DOHH2 (cell line): ENCODE data around the gene INTU.

Experiments used
- H3F3A ChIP-seq: fragments of 200-600 bp; sonication (generic), shearing (Covaris generic); 2 replicates; pipeline ENCODE4 v1.6.0; 2016; ENCODE audit warnings: antibody characterized with exemption, mild to moderate bottlenecking; ENCODE audit not compliant: control insufficient read depth, insufficient read depth
- H3K27ac ChIP-seq: fragments of 200-600 bp; sonication (generic); 2 replicates; pipeline ENCODE4 v1.5.1; 2014; ENCODE audit warnings: low read depth, mild to moderate bottlenecking, low read length, moderate library complexity
- H3K27me3 ChIP-seq: fragments of 200-600 bp; sonication (generic); 2 replicates; pipeline ENCODE4 v1.6.1; 2014; ENCODE audit warnings: mild to moderate bottlenecking, low read length, mixed read lengths; ENCODE audit not compliant: control insufficient read depth
- H3K36me3 ChIP-seq: fragments of 200-600 bp; sonication (generic); 2 replicates; pipeline ENCODE4 v1.6.1; 2014; ENCODE audit warnings: mild to moderate bottlenecking, low read length, moderate library complexity, mixed read lengths; ENCODE audit not compliant: control insufficient read depth
- H3K4me1 ChIP-seq: fragments of 200-600 bp; sonication (generic); 2 replicates; pipeline ENCODE4 v1.6.1; 2014; ENCODE audit warnings: mild to moderate bottlenecking, low read length, mixed read lengths; ENCODE audit not compliant: control insufficient read depth
- H3K4me2 ChIP-seq: fragments of 200-600 bp; sonication (generic); 2 replicates; pipeline ENCODE4 v1.6.0; 2014; ENCODE audit warnings: mild to moderate bottlenecking, low read length, moderate library complexity
- H3K4me3 ChIP-seq: fragments of 200-600 bp; sonication (generic); 2 replicates; pipeline ENCODE4 v1.5.1; 2014; ENCODE audit warnings: mild to moderate bottlenecking, low read length, mixed read lengths
- H3K79me2 ChIP-seq: fragments of 200-600 bp; sonication (generic); 2 replicates; pipeline ENCODE4 v1.6.1; 2014; ENCODE audit warnings: mild to moderate bottlenecking, low read length, mixed read lengths; ENCODE audit not compliant: control insufficient read depth
- H3K9me2 ChIP-seq: fragments of 200-600 bp; sonication (generic); replicated peaks from 2 replicates; pipeline ENCODE4 v1.6.1; 2014; ENCODE audit warnings: mild to moderate bottlenecking, low read length, mixed read lengths; ENCODE audit not compliant: control insufficient read depth
- H3K9me3 ChIP-seq: fragments of 200-600 bp; sonication (generic); 2 replicates; pipeline ENCODE4 v1.6.1; 2014; ENCODE audit warnings: antibody characterized with exemption, low read length, mixed read lengths; ENCODE audit not compliant: control insufficient read depth, insufficient read depth
- H4K20me1 ChIP-seq: fragments of 200-600 bp; sonication (generic); 2 replicates; pipeline ENCODE4 v1.6.0; 2014; ENCODE audit warnings: low read depth, mild to moderate bottlenecking, antibody characterized with exemption, low read length, moderate library complexity; ENCODE audit not compliant: control insufficient read depth, insufficient read depth
- CTCF ChIP-seq: fragments of 200-600 bp; sonication (generic); IDR thresholded peaks from one replicate; pipeline ENCODE4 v1.5.1; 2014; ENCODE audit warnings: antibody characterized with exemption, mild to moderate bottlenecking, low read depth, low read length; ENCODE audit not compliant: poor library complexity, severe bottlenecking
- EZH2phosphoT487 ChIP-seq: fragments of 200-600 bp; sonication (generic); IDR thresholded peaks from 2 replicates; pipeline ENCODE4 v1.6.1; 2017; ENCODE audit warnings: borderline replicate concordance, mild to moderate bottlenecking, antibody characterized with exemption, low read length, moderate library complexity, mixed read lengths

INTU gene

GRCh38 chr4:127748957-127749356 is 116.2 kb downstream of the INTU start:
- no peaks in the 10 kb centered on the region for H3F3A ChIP-seq
- no peaks in the 10 kb centered on the region for H3K79me2 ChIP-seq
- H4K20me1 ChIP-seq = no peaks in the 10 kb centered on the region
- no peak overlapping the region for H3K4me3 ChIP-seq
- no peaks in the 10 kb centered on the region for H3K27me3 ChIP-seq
- H3K9me2 ChIP-seq = no peaks in the 10 kb centered on the region
- peaks cover 15% of the 10 kb centered on the region; the same call in 1 of the 2 replicates for H3K9me3 ChIP-seq
- no peak overlapping the region for H3K4me2 ChIP-seq
- TF ChIP-seq CTCF = no peak
- TF ChIP-seq EZH2phosphoT487 = no peak
- no peaks in the 10 kb centered on the region for H3K36me3 ChIP-seq
- H3K4me1 ChIP-seq = no peaks in the 10 kb centered on the region
- H3K27ac ChIP-seq = no peak overlapping the region

- Histone ChIP-seq H3K4me2 (no peak overlapping the region), H3K27ac (no peak overlapping the region), H3K36me3 (no peaks in the 10 kb centered on the region), H3K4me1 (no peaks in the 10 kb centered on the region), H3K9me2 (no peaks in the 10 kb centered on the region), H3K9me3 (no peaks in the 10 kb centered on the region), H3K79me2 (no peaks in the 10 kb centered on the region), H3K4me3 (no peak overlapping the region), H3F3A (no peaks in the 10 kb centered on the region), H4K20me1 (no peaks in the 10 kb centered on the region), H3K27me3 (no peaks in the 10 kb centered on the region; the same call in 1 of the 2 replicates)
- TF ChIP-seq EZH2phosphoT487 (no peak), CTCF (no peak)
Observed at GRCh38 chr4:127756906-127757305, 124.1 kb downstream of the INTU start.

- no peak for TF ChIP-seq EZH2phosphoT487
- no peak for TF ChIP-seq CTCF
- no peaks in the 10 kb centered on the region for H3K36me3 ChIP-seq
- no peak overlapping the region for H3K4me3 ChIP-seq
- no peaks in the 10 kb centered on the region for H3K4me1 ChIP-seq
- no peaks in the 10 kb centered on the region for H3K9me2 ChIP-seq
- H3K9me3 ChIP-seq = no peaks in the 10 kb centered on the region
- no peaks in the 10 kb centered on the region for H3K79me2 ChIP-seq
- H3K27me3 ChIP-seq = no peaks in the 10 kb centered on the region; the same call in 1 of the 2 replicates
- no peaks in the 10 kb centered on the region for H4K20me1 ChIP-seq
- no peaks in the 10 kb centered on the region for H3F3A ChIP-seq
- no peak overlapping the region for H3K27ac ChIP-seq
- no peak overlapping the region for H3K4me2 ChIP-seq
Observed at GRCh38 chr4:127759228-127759820, 126.6 kb downstream of the INTU start.
